Naive thymus-derived CD8-positive, alpha-beta T cell (primary cell): Measurements from ENCODE around the gene LMO1. TPM values are rescaled to one million over a fixed set of nuclear protein-coding genes. Genes with fewer than 3 reads are reported as not detected.
A peak's percentile ranks its signal among the peaks of the same experiment; 100 is the strongest.

Source experiments
- ATAC-seq, 2 donors: fragments of 150-1000 bp; cut with Tn5 transposase in 1 of 2; sonication (Bioruptor Pico), chemical (Tn5 transposase) in 1 of 2; 1 replicate in 1 of 2; 2 replicates in 1 of 2; pipeline ENCODE4 v1.10.0; 2021; ENCODE audit warnings: mild to moderate bottlenecking in 2 of 2, moderate library complexity in 2 of 2
- POLR2A ChIA-PET: fragments of 350-600 bp; sonication (Branson Sonifier 250); formaldehyde crosslinking; loops from one replicate; lab custom pipeline; 2021; ENCODE audit warnings: antibody characterized with exemption; lab: Charles Lee
- DNase-seq, 10 donors: peaks; one replicate each; pipeline versions ENCODE4 v3.0.0 to v3.0.0-alpha.2; 2020 to 2022
- H3K27ac Mint-ChIP-seq, 10 donors: one replicate each; pipeline ENCODE4 v1.8.0; 2020 to 2022; ENCODE audit warnings: mild to moderate bottlenecking in 10 of 10, mixed read lengths in 10 of 10, moderate library complexity in 4 of 10, inconsistent platforms in 1 of 10
- H3K27me3 Mint-ChIP-seq, 5 donors: one replicate each; pipeline ENCODE4 v1.8.0; 2021 to 2022; ENCODE audit warnings: mixed read lengths in 5 of 5
- H3K36me3 Mint-ChIP-seq, 3 donors: one replicate each; pipeline ENCODE4 v1.8.0; 2020 to 2022; ENCODE audit warnings: mixed read lengths in 3 of 3, mild to moderate bottlenecking in 2 of 3, inconsistent platforms in 1 of 3
- H3K4me1 Mint-ChIP-seq, 4 donors: one replicate each; pipeline ENCODE4 v1.8.0; 2021 to 2022; ENCODE audit warnings: mixed read lengths in 4 of 4
- H3K4me3 Mint-ChIP-seq, 10 donors: one replicate each; pipeline ENCODE4 v1.8.0; 2020 to 2022; ENCODE audit warnings: mild to moderate bottlenecking in 10 of 10, mixed read lengths in 10 of 10, moderate library complexity in 6 of 10, inconsistent platforms in 1 of 10
- H3K9me3 Mint-ChIP-seq, 9 donors: one replicate each; pipeline ENCODE4 v1.8.0; 2020 to 2022; ENCODE audit warnings: mixed read lengths in 9 of 9, mild to moderate bottlenecking in 3 of 9, inconsistent platforms in 1 of 9, moderate library complexity in 1 of 9
- polyA plus RNA-seq, 3 donors: library from polyadenylated mRNA; unstranded; fragments of 300-500 nt; fragmentation: Illumina TruSeq; gene quantifications; one replicate each; pipeline ENCODE4 v1.2.3, GENCODE V29; 2021
- total RNA-seq, 8 experiments: library from RNA in 2 of 8; stranded (reverse) in 2 of 8; gene quantifications; one replicate each; pipeline ENCODE4 v1.2.3 and lab custom pipeline; 2021 to 2026

Gene LMO1
- total RNA-seq (not detected), polyA plus RNA-seq (not detected), total RNA-seq (lab: John Stamatoyannopoulos, UW) (0 to 0.19 (median 0) reads per million in 6 experiments)

DNA sequence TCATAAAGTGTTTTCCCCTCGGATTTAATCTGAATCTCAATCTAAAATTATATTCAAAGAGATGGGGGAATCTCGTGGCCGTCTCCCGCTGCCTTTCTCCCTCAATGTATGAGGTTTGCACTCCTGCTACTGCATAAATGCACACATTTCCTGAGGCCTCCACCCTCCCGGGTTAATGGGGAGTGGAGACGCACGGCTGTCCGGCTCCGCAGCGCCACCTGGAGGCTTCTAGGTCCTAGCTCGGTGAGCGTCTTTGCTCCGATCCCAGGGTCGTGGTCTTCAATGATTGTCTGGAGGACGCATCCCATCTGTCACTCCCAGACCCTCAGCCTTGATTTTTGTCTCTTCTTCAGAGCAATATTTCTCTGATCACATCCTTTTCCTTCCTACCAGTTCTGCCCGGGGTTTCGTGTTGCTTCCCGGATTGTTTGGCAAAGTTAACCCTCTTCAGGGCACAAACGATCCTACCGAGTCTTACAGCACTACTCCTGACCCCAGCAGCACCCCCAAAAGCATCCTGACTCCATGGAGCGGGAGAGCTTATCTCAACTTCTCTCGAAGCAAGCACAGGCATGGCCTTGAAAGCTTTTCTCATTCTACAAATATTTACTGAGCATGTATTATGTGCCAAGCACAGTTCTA is at the start of gene LMO1:
LMO1 (minus strand) TSS at position 110 of the 642 bp plus-strand sequence. CDS start 516 bp downstream, outside the sequence.
- H3K4me3 Mint-ChIP-seq, result peak within 1 kb of the TSS; percentile 63 to 87 (median 76)

GRCh38 chr11:8312986-8313385 is 49.3 kb upstream of the LMO1 start:
- DNase-seq (peak in 1 of 10 donors; percentile 23), ATAC-seq (no peak)
- Mint-ChIP-seq H3K4me3 (no peak overlapping the region), H3K4me1 (peaks cover 0 to 6% (median 0%) of the 10 kb centered on the region in 4 donors), H3K27ac (no peak overlapping the region), H3K9me3 (no peaks in the 10 kb centered on the region), H3K36me3 (no peaks in the 10 kb centered on the region), H3K27me3 (no peaks in the 10 kb centered on the region)
- POLR2A ChIA-PET, result no interaction called here

More for the DNA sequence above, at the start of gene LMO1:
- Mint-ChIP-seq H3K36me3 (no peaks in the 10 kb centered on the region), H3K9me3 (no peaks in the 10 kb centered on the region), H3K27ac (peak within 1 kb of the TSS in 1 of 10 donors; percentile 29), H3K4me1 (peaks cover 6 to 17% (median 16%) of the 10 kb centered on the region in 4 donors), H3K27me3 (peaks cover 25 to 90% (median 56%) of the 10 kb centered on the region in 5 donors)
- POLR2A ChIA-PET, result no interaction called here
- DNase-seq (peak; percentile 27 to 85 (median 66)), ATAC-seq (peak; percentile 74 to 78)

DNA sequence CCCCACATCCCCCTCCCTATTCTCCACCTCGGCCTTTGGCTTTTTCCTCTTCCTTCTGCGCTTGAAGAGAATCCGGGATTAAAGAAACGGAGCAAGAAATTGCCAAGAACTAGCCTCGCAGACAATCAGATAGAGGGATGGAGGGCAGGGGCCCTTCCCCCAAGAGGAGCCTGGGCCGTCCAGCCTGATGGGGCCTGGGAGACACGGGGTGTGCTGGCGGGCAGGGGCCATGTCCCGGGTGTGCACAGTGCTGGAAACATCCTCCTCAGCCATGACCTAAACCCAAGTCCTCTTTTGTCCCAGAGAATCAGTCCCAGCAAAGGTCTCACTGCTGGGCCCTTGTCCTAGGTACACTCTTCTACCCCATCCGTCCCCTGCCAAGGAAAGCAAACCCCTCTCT is 47.7 kb upstream of the LMO1 start:
- Mint-ChIP-seq H3K4me1 (peaks cover 0 to 6% (median 0%) of the 10 kb centered on the region in 4 donors), H3K4me3 (no peak overlapping the region), H3K9me3 (no peaks in the 10 kb centered on the region), H3K27me3 (no peaks in the 10 kb centered on the region), H3K27ac (no peak overlapping the region), H3K36me3 (no peaks in the 10 kb centered on the region)
- POLR2A ChIA-PET, result no interaction called here
- DNase-seq, result peak in 1 of 10 donors; percentile 22
- no peak for ATAC-seq

GRCh38 chr11:8310743-8311298 is 47.1 kb upstream of the LMO1 start:
- POLR2A ChIA-PET, result no interaction called here
- H3K9me3 Mint-ChIP-seq, result no peaks in the 10 kb centered on the region
- no peak overlapping the region for H3K27ac Mint-ChIP-seq
- peaks cover 0 to 6% (median 0%) of the 10 kb centered on the region in 4 donors for H3K4me1 Mint-ChIP-seq
- DNase-seq, result peak in 1 of 10 donors; percentile 30
- H3K27me3 Mint-ChIP-seq, result no peaks in the 10 kb centered on the region
- no peaks in the 10 kb centered on the region for H3K36me3 Mint-ChIP-seq
- no peak for ATAC-seq
- H3K4me3 Mint-ChIP-seq, result no peak overlapping the region

GRCh38 chr11:8309862-8310261 is 46.2 kb upstream of the LMO1 start:
- ATAC-seq (no peak), DNase-seq (no peak)
- Mint-ChIP-seq H3K27me3 (peaks cover 0 to under 1% (median 0%) of the 10 kb centered on the region in 5 donors), H3K9me3 (peaks cover 0 to 3% (median under 1%) of the 10 kb centered on the region in 9 donors), H3K27ac (no peak overlapping the region), H3K4me3 (no peak overlapping the region), H3K4me1 (peaks cover 0 to 6% (median 0%) of the 10 kb centered on the region in 4 donors), H3K36me3 (no peaks in the 10 kb centered on the region)
- POLR2A ChIA-PET, result no interaction called here

GRCh38 chr11:8309311-8309710 is 45.6 kb upstream of the LMO1 start:
- Mint-ChIP-seq H3K27me3 (peaks cover 0 to 4% (median 0%) of the 10 kb centered on the region in 5 donors), H3K27ac (peak overlapping the region in 2 of 10 donors; percentile 1 to 7), H3K4me1 (peaks cover 0 to 6% (median 0%) of the 10 kb centered on the region in 4 donors), H3K36me3 (peaks cover 0 to 2% (median 0%) of the 10 kb centered on the region in 3 donors), H3K9me3 (peaks cover 0 to 8% (median 5%) of the 10 kb centered on the region in 9 donors), H3K4me3 (no peak overlapping the region)
- POLR2A ChIA-PET, result no interaction called here
- DNase-seq (peak in 1 of 10 donors; percentile 15), ATAC-seq (no peak)

DNA sequence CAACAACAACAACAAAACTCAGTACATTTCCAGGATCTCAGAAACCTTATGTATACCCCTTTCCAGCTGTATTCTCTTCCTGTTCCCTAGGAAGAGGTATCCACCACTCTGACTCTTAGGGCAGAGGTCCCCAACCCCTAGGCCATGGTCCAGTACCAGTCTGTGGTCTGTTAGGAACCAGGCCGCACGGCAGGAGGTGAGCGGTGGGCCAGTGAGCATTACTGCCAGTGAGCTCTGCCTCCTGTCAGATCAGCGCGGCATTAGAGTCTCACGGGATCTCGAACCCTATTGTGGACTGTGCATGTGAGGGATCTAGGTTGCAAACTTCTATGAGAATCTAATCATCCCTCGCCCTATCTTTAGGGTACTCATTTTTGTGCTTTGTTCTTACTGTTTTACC is 43.9 kb upstream of the LMO1 start:
- no peak for ATAC-seq
- Mint-ChIP-seq H3K4me3 (no peak overlapping the region), H3K36me3 (peaks cover 0 to 11% (median 2%) of the 10 kb centered on the region in 3 donors), H3K27me3 (peaks cover 0 to 6% (median 0%) of the 10 kb centered on the region in 5 donors), H3K27ac (no peak overlapping the region), H3K4me1 (peaks cover 0 to 6% (median 0%) of the 10 kb centered on the region in 4 donors), H3K9me3 (peaks cover 3 to 25% (median 10%) of the 10 kb centered on the region in 9 donors)
- DNase-seq, result peak in 1 of 10 donors; percentile 31
- POLR2A ChIA-PET, result no interaction called here

DNA sequence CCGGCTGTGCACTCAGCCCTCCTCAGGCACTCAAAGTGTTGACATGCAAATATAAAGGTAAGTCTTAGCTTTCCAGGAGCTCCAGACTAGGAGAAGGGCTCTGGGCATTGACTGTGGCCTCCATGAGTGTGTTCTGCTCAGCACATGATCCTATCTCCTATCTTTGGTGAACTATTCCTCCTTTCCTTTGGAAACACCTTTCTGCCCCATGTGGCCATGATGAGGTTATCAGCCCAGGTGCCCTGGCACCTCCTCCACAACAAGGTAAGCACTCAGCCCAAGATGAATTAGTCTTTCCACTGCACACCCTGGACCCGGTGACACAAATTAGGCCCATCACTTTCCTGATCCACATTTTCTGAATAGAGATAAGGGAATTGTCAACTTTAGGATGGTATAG is 37.9 kb upstream of the LMO1 start:
- Mint-ChIP-seq H3K4me1 (no peaks in the 10 kb centered on the region), H3K27me3 (peaks cover 5 to 26% (median 15%) of the 10 kb centered on the region in 5 donors), H3K4me3 (no peak overlapping the region), H3K9me3 (peaks cover 3 to 37% (median 16%) of the 10 kb centered on the region in 9 donors), H3K36me3 (peaks cover 0 to 23% (median 2%) of the 10 kb centered on the region in 3 donors), H3K27ac (no peak overlapping the region)
- no peak for ATAC-seq
- POLR2A ChIA-PET, result no interaction called here
- DNase-seq, result no peak

DNA sequence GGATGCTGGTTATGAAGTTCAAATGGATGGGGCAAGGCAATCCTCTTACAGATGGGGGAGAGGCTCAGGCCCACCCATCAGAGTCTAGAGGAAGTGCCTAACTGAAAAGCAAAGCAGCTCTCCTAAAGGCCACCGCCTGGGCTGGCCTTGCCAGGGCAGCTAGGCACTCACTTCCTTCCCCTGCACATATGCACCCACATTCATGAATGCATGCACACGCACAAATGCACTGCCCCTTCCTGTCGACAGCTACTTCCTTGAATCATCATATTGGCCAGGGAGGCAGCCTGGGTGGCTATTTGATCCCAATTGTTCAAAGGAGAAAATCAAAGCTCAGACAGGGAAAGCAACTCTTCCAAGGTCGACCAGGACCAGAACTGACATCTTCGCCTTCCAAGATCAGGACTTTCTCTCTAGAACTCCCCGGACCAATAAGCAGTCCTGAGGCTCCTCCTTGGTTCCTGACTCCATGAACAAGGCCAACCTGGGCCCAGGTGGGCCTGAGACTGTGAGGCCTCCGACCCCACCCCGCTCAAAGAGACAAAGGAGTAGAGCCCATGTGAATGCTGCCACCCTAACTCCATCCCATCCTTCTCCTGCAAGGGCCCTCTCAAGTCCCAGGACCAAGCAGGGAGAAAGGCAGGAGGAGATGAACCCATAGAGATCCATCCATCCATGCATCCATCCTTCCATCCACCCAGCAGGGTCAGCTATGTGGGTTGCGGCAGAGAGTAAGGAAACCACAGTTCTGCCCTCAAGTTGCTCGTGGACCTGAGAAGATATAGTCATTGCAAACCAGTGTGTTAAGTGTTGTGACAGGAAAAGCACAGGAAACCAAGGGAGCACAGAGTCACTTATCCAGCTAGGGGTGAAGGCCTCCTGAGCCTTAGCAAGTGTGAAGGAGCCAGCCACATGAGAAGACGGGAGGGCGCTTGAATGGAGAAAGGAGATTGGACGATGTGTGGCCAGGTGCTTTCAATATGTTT is 35.4 kb upstream of the LMO1 start:
- Mint-ChIP-seq H3K4me3 (no peak overlapping the region), H3K4me1 (no peaks in the 10 kb centered on the region), H3K36me3 (peaks cover 0 to 23% (median 0%) of the 10 kb centered on the region in 3 donors), H3K27ac (no peak overlapping the region), H3K27me3 (peaks cover 5 to 26% (median 15%) of the 10 kb centered on the region in 5 donors), H3K9me3 (peaks cover 0 to 27% (median 12%) of the 10 kb centered on the region in 9 donors)
- ATAC-seq, result no peak
- DNase-seq, result no peak
- POLR2A ChIA-PET, result no interaction called here

DNA sequence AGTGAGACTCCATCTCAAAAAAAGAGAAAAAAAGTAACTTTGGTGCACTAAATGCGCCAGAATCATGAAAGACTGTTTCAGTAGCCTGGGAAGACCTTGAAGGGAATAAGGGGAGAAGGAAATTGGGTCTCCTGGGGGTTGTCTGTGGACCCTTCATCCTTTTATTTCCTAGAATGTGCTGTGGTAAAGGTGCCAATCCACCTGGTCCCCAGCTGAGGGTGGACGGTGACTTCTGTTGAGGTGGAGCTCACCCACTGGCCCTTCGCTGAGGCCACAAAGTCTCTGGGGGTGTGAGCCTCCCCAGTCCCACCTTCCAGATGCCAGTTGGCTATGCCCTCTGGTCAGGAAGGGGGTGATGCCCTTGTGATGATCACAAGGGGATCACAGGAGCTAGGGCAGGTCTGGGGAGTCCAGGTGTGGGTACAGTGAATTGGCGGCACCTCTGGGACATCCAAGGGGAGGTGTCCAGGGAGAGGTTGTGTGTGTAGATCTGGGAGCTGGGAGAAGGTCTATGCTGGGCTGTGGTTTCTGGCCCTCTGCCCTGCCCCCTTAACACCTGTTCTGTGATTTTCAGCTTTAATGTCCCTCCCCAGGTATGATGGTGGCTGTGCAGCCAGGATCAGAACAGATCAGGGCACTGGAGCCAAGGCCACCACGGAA is 34.2 kb upstream of the LMO1 start:
- Mint-ChIP-seq H3K27me3 (peaks cover 5 to 26% (median 15%) of the 10 kb centered on the region in 5 donors), H3K4me1 (no peaks in the 10 kb centered on the region), H3K27ac (no peak overlapping the region), H3K9me3 (peaks cover 0 to 15% (median 9%) of the 10 kb centered on the region in 9 donors), H3K4me3 (no peak overlapping the region), H3K36me3 (peaks cover 0 to 15% (median 0%) of the 10 kb centered on the region in 3 donors)
- ATAC-seq, result no peak
- POLR2A ChIA-PET, result no interaction called here
- DNase-seq, result no peak

DNA sequence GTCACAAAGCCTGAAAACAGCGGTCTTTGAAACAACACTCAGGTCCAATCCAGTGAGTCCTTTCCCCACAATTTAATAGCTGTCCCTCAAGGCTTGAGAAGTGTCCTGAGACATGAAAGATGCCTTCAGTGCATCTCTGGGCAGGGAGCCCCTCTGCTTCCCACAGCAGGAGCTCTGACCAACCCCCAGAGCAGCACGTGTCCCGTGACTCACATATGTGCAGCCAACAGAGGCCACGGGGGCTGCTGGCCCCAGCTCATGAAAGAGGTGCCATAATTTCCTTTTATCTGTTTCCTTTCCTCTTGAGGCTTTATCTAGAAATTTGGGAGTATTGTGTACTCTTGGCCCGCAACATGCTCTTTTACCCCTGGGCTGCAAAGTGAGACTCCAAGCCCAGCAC is 33.2 kb upstream of the LMO1 start:
- Mint-ChIP-seq H3K27me3 (peaks cover 5 to 20% (median 15%) of the 10 kb centered on the region in 5 donors), H3K4me3 (no peak overlapping the region), H3K27ac (no peak overlapping the region), H3K36me3 (peaks cover 0 to 5% (median 0%) of the 10 kb centered on the region in 3 donors), H3K9me3 (peaks cover 0 to 5% (median 0%) of the 10 kb centered on the region in 9 donors), H3K4me1 (no peaks in the 10 kb centered on the region)
- POLR2A ChIA-PET, result no interaction called here
- ATAC-seq, result no peak
- DNase-seq, result no peak
